OCI-LY7 (cell line): ENCODE data around the gene RPL41. TPM values are rescaled to one million over a fixed set of nuclear protein-coding genes. Genes with fewer than 3 reads are reported as not detected.

ENCODE experiments used
- BruUV-seq: library from RNA; stranded (reverse); fragments of 400-500 nt; replicated peaks from 2 replicates; lab custom pipeline; 2021; lab: Mats Ljungman, UMichigan
- CTCF ChIA-PET: fragments of 300-600 bp; sonication (Branson Sonifier 250); formaldehyde crosslinking; loops from one replicate; lab custom pipeline; 2022; ENCODE audit warnings: antibody characterized with exemption; ENCODE audit not compliant: unreplicated experiment; lab: Charles Lee
- POLR2A ChIA-PET: fragments of 300-600 bp; sonication (Branson Sonifier 250); formaldehyde crosslinking; loops from one replicate; lab custom pipeline; 2022; ENCODE audit warnings: antibody characterized with exemption; lab: Charles Lee
- DNase-seq: peaks from one replicate; pipeline ENCODE4 v3.0.0-alpha.2; 2015; ENCODE audit warnings: low spot score
- H2AFZ ChIP-seq: fragments of 200-600 bp; sonication (generic), shearing (Covaris generic); 2 replicates; pipeline ENCODE4 v1.6.1; 2014; ENCODE audit warnings: mild to moderate bottlenecking, antibody characterized with exemption, low read length, moderate library complexity
- H3K27ac ChIP-seq: fragments of 200-600 bp; sonication (generic); 2 replicates; pipeline ENCODE4 v1.5.1; 2014; ENCODE audit warnings: mixed run types, low read depth, mild to moderate bottlenecking, moderate library complexity, low read length, inconsistent platforms; ENCODE audit not compliant: poor library complexity, severe bottlenecking
- H3K36me3 ChIP-seq: fragments of 200-600 bp; sonication (generic); 2 replicates; pipeline ENCODE4 v1.6.1; 2014; ENCODE audit warnings: mild to moderate bottlenecking, antibody characterized with exemption, low read length, moderate library complexity, mixed read lengths; ENCODE audit not compliant: insufficient read depth
- H3K4me1 ChIP-seq: fragments of 200-600 bp; sonication (generic); 2 replicates; pipeline ENCODE4 v1.5.1; 2014; ENCODE audit warnings: mild to moderate bottlenecking, low read length; ENCODE audit not compliant: insufficient read depth, poor library complexity, severe bottlenecking
- H3K4me2 ChIP-seq: fragments of 200-600 bp; sonication (generic); 2 replicates; pipeline ENCODE4 v1.6.1; 2014; ENCODE audit warnings: mild to moderate bottlenecking, low read length
- H3K4me3 ChIP-seq: fragments of 200-600 bp; sonication (generic); 2 replicates; pipeline ENCODE4 v1.5.1; 2014; ENCODE audit warnings: mild to moderate bottlenecking, low read depth, low read length; ENCODE audit not compliant: poor library complexity, severe bottlenecking
- H3K79me2 ChIP-seq: fragments of 200-600 bp; sonication (generic); 2 replicates; pipeline ENCODE4 v1.6.1; 2016; ENCODE audit warnings: low read depth, mild to moderate bottlenecking, low read length, moderate library complexity, mixed read lengths; ENCODE audit not compliant: insufficient read depth
- H3K9me2 ChIP-seq: fragments of 200-600 bp; sonication (generic); 2 replicates; pipeline ENCODE4 v1.6.1; 2016; ENCODE audit warnings: mild to moderate bottlenecking, low read length, mixed read lengths; ENCODE audit not compliant: insufficient read depth
- H3K9me3 ChIP-seq: fragments of 200-600 bp; sonication (generic); 2 replicates; pipeline ENCODE4 v1.6.1; 2014; ENCODE audit warnings: mild to moderate bottlenecking, mixed run types, low read length, mixed read lengths
- H4K20me1 ChIP-seq: fragments of 200-600 bp; sonication (generic); 2 replicates; pipeline ENCODE4 v1.6.1; 2014; ENCODE audit warnings: mild to moderate bottlenecking, antibody characterized with exemption, low read length, moderate library complexity, mixed read lengths; ENCODE audit not compliant: insufficient read depth
- CTCF ChIP-seq: fragments of 200-600 bp; sonication (generic); conservative IDR thresholded peaks from 2 replicates; pipeline ENCODE4 v1.5.1; 2014; ENCODE audit warnings: mild to moderate bottlenecking, antibody characterized with exemption, low read length, moderate library complexity, mixed read lengths
- EZH2phosphoT487 ChIP-seq: fragments of 200-600 bp; sonication (generic); IDR thresholded peaks from 2 replicates; pipeline ENCODE4 v1.6.1; 2018; ENCODE audit warnings: low read depth, borderline replicate concordance, mild to moderate bottlenecking, mixed run types, antibody characterized with exemption, low read length, moderate library complexity, mixed read lengths
- intact Hi-C: fragments of 100-400 bp; cut with micrococcal nuclease; formaldehyde crosslinking; loops from one replicate; pipeline ENCODE4 v1.10.0; 2022; ENCODE audit not compliant: unreplicated experiment
- total RNA-seq, 2 experiments: library from RNA; depleted of rRNA in 1 of 2; stranded (reverse); fragments of >200 nt in 1 of 2; shearing (Covaris generic) in 1 of 2; gene quantifications; 2 replicates each; pipeline ENCODE4 v1.2.3, GENCODE V29; 2014 to 2022

RPL41 gene
- total RNA-seq, 2 experiments from 2014 or later = 4,534 to 4,745 TPM

GRCh38 chr12:56120158-56120846, 3.9 kb downstream of the RPL41 start:
- intact Hi-C loops = no loop called here
- Histone ChIP-seq H3K4me2 (peak overlapping the region; percentile 85), H2AFZ (no peak overlapping the region), H3K9me2 (no peaks in the 10 kb centered on the region), H3K4me1 (peaks cover 35% of the 10 kb centered on the region), H3K4me3 (no peak overlapping the region), H4K20me1 (no peaks in the 10 kb centered on the region), H3K36me3 (peaks cover 42% of the 10 kb centered on the region), H3K27ac (no peak overlapping the region), H3K79me2 (peaks cover 16% of the 10 kb centered on the region), H3K9me3 (no peaks in the 10 kb centered on the region)
- no TSS peak for BruUV-seq
- DNase-seq = no peak
- POLR2A ChIA-PET = interaction anchor here (1.0 to 5.7 kb wide), 6 partner anchors 8 to 341 kb away, joined by 3 to 64 read pairs (median 4); partner anchors contain the start of genes ESYT1 and PA2G4
- TF ChIP-seq CTCF = no peak
- no peak for TF ChIP-seq EZH2phosphoT487
- CTCF ChIA-PET = interaction anchor here (0.5 to 2.6 kb wide), 6 partner anchors 7 to 341 kb away, joined by 3 to 23 read pairs (median 4); partner anchors contain the start of genes PA2G4 and SMARCC2

DNA sequence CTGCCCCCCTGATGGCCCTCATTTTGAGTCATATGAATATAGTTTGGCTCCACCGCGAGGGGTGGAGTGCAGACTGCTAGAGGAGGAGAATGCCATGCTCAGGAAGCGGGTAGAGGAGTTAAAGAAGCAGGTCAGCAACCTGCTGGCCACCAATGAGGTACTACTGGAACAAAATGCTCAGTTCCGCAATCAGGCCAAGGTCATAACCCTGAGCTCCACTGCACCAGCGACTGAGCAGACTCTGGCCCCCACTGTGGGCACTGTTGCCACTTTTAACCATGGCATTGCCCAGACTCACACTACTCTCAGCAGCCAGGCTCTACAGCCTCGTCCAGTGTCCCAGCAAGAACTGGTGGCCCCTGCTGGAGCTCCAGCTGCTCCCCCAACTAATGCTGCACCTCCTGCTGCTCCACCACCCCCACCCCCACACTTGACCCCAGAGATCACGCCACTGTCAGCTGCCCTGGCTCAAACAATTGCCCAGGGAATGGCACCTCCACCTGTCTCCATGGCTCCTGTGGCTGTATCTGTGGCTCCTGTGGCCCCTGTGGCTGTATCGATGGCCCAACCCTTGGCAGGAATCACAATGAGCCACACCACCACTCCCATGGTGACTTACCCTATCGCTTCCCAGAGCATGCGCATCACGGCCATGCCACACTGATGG, 4.9 kb downstream of the RPL41 start:
- Histone ChIP-seq H3K4me2 (no peak overlapping the region), H3K9me3 (no peaks in the 10 kb centered on the region), H3K79me2 (peaks cover 16% of the 10 kb centered on the region), H3K4me1 (peaks cover 42% of the 10 kb centered on the region), H2AFZ (no peak overlapping the region), H3K4me3 (no peak overlapping the region), H3K36me3 (peaks cover 42% of the 10 kb centered on the region), H3K9me2 (no peaks in the 10 kb centered on the region), H3K27ac (no peak overlapping the region), H4K20me1 (no peaks in the 10 kb centered on the region)
- POLR2A ChIA-PET = no interaction called here
- intact Hi-C loops = no loop called here
- CTCF ChIA-PET = no interaction called here
- BruUV-seq = no TSS peak
- TF ChIP-seq CTCF (no peak), EZH2phosphoT487 (no peak)
- no peak for DNase-seq
